Measurements from ENCODE around the gene CNN2. TPM values are rescaled to one million over a fixed set of nuclear protein-coding genes. Genes with fewer than 3 reads are reported as not detected.

The CNN2 gene
- total RNA-seq, 1 experiment from 2014 or later = 97.9 TPM

- DNase-seq (no peak), ATAC-seq (no peak)
- Histone ChIP-seq H3K4me2 (ENCODE audit: low read length) (no peak overlapping the region), H3K27me3 (ENCODE audit: low read length) (no peaks in the 10 kb centered on the region), H3K9me2 (replicated peaks; ENCODE audit: low read length) (no peaks in the 10 kb centered on the region), H3K4me1 (ENCODE audit: insufficient read depth, low read length) (no peaks in the 10 kb centered on the region), H3K4me3 (ENCODE audit: low read length) (no peak overlapping the region), H3K9ac (ENCODE audit: low read length) (no peak overlapping the region), H3F3A (ENCODE audit: low read length, unreplicated experiment) (no peaks in the 10 kb centered on the region), H3K36me3 (ENCODE audit: low read depth, low read length) (no peaks in the 10 kb centered on the region), H3K79me2 (ENCODE audit: low read length) (no peaks in the 10 kb centered on the region), H4K20me1 (ENCODE audit: low read length) (no peaks in the 10 kb centered on the region), H3K27ac (ENCODE audit: low read length) (no peak overlapping the region), H3K9me3 (ENCODE audit: low read length) (no peaks in the 10 kb centered on the region), H2AFZ (ENCODE audit: low read length) (no peak overlapping the region)
- CTCF ChIA-PET = no interaction called here
- intact Hi-C loops (cut with micrococcal nuclease) = no loop called here
- BruUV-seq (replicated peaks) = no TSS peak
- POLR2A ChIA-PET (ENCODE audit: unreplicated experiment) = interaction anchor here (0.5 kb wide), 1 partner anchor 19 kb away, joined by 3 read pairs; the partner anchor contains the start of gene CNN2
- TF ChIP-seq, protein P1, sequence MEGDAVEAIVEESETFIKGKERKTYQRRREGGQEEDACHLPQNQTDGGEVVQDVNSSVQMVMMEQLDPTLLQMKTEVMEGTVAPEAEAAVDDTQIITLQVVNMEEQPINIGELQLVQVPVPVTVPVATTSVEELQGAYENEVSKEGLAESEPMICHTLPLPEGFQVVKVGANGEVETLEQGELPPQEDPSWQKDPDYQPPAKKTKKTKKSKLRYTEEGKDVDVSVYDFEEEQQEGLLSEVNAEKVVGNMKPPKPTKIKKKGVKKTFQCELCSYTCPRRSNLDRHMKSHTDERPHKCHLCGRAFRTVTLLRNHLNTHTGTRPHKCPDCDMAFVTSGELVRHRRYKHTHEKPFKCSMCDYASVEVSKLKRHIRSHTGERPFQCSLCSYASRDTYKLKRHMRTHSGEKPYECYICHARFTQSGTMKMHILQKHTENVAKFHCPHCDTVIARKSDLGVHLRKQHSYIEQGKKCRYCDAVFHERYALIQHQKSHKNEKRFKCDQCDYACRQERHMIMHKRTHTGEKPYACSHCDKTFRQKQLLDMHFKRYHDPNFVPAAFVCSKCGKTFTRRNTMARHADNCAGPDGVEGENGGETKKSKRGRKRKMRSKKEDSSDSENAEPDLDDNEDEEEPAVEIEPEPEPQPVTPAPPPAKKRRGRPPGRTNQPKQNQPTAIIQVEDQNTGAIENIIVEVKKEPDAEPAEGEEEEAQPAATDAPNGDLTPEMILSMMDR (conservative IDR thresholded peaks at IDR 0.05; ENCODE audit: low read depth, low read length) = no peak
- TF ChIP-seq EZH2 (IDR thresholded peaks at IDR 0.05; ENCODE audit: low read length, unreplicated experiment) = no peak
- no peak for TF ChIP-seq EZH2phosphoT487 (IDR thresholded peaks at IDR 0.05; ENCODE audit: borderline replicate concordance, low read length)
Observed at GRCh38 chr19:1006711-1007398, 19.6 kb upstream of the CNN2 start.

- BruUV-seq (replicated peaks) = no TSS peak
- TF ChIP-seq, protein P1 (conservative IDR thresholded peaks at IDR 0.05; ENCODE audit: low read depth, low read length) = no peak
- TF ChIP-seq EZH2 (IDR thresholded peaks at IDR 0.05; ENCODE audit: low read length, unreplicated experiment) (no peak), EZH2phosphoT487 (IDR thresholded peaks at IDR 0.05; ENCODE audit: borderline replicate concordance, low read length) (no peak)
- H4K20me1 ChIP-seq (ENCODE audit: low read length) = no peaks in the 10 kb centered on the region
- H3K79me2 ChIP-seq (ENCODE audit: low read length) = no peaks in the 10 kb centered on the region
- no peaks in the 10 kb centered on the region for H3K27me3 ChIP-seq (ENCODE audit: low read length)
- H3K4me2 ChIP-seq (ENCODE audit: low read length) = no peak overlapping the region
- no peaks in the 10 kb centered on the region for H3K36me3 ChIP-seq (ENCODE audit: low read depth, low read length)
- no peaks in the 10 kb centered on the region for H3K4me1 ChIP-seq (ENCODE audit: insufficient read depth, low read length)
- H3K9me3 ChIP-seq (ENCODE audit: low read length) = no peaks in the 10 kb centered on the region
- no peaks in the 10 kb centered on the region for H3K9me2 ChIP-seq (replicated peaks; ENCODE audit: low read length)
- no peak overlapping the region for H3K27ac ChIP-seq (ENCODE audit: low read length)
- CTCF ChIA-PET = no interaction called here
- H2AFZ ChIP-seq (ENCODE audit: low read length) = no peak overlapping the region
- no peaks in the 10 kb centered on the region for H3F3A ChIP-seq (ENCODE audit: low read length, unreplicated experiment)
- H3K9ac ChIP-seq (ENCODE audit: low read length) = no peak overlapping the region
- no peak overlapping the region for H3K4me3 ChIP-seq (ENCODE audit: low read length)
- intact Hi-C loops (cut with micrococcal nuclease) = no loop called here
- ATAC-seq (no peak), DNase-seq (no peak)
- POLR2A ChIA-PET (ENCODE audit: unreplicated experiment) = interaction anchor here (0.5 kb wide), 1 partner anchor 19 kb away, joined by 3 read pairs; the partner anchor contains the start of gene CNN2
Observed at GRCh38 chr19:1007399-1008251, 18.8 kb upstream of the CNN2 start.
